GM13976 (cell line): Measurements from ENCODE around the gene GCGR.

ENCODE experiments used
- DNase-seq: peaks from one replicate; pipeline ENCODE4 v3.0.0; 2012; ENCODE audit warnings: low spot score
- CTCF ChIP-seq: IDR thresholded peaks from 2 replicates; pipeline ENCODE4 v1.5.1; 2012; ENCODE audit warnings: borderline replicate concordance, mild to moderate bottlenecking; ENCODE audit not compliant: insufficient read depth; ENCODE audit errors: extremely low read depth, missing control alignments, control extremely low read depth
- in situ Hi-C: fragments of 300-500 bp; cut with MboI; formaldehyde crosslinking; loops from one replicate; pipeline ENCODE4 v1.12.0; 2022; ENCODE audit warnings: low sequenced_read_pairs, mixed read lengths, inconsistent platforms; ENCODE audit not compliant: unreplicated experiment

GCGR gene

GRCh38 chr17:81802856-81803643, 900 bp upstream of the GCGR start:
- in situ Hi-C loops: no loop called here
- no peak for DNase-seq
- TF ChIP-seq CTCF: no peak

- no peak for DNase-seq
- TF ChIP-seq CTCF: no peak
- in situ Hi-C loops: no loop called here
Measured at GRCh38 chr17:81804559-81805399, 829 bp downstream of the GCGR start.

GRCh38 chr17:81805707-81806460, 1.9 kb downstream of the GCGR start:
- in situ Hi-C loops: no loop called here
- TF ChIP-seq CTCF: no peak
- DNase-seq: no peak

- TF ChIP-seq CTCF: no peak
- in situ Hi-C loops: no loop called here
- no peak for DNase-seq
Measured at GRCh38 chr17:81806461-81807209, 2.7 kb downstream of the GCGR start.

GRCh38 chr17:81807210-81807719, 3.3 kb downstream of the GCGR start:
- TF ChIP-seq CTCF: no peak
- in situ Hi-C loops: no loop called here

More at GRCh38 chr17:81807210-81807719, 3.3 kb downstream of the GCGR start:
- no peak for DNase-seq
